Keratinocyte (primary cell): Measurements from ENCODE around the gene ATAD1. TPM values are rescaled to one million over a fixed set of nuclear protein-coding genes. Genes with fewer than 3 reads are reported as not detected.
A peak's percentile ranks its signal among the peaks of the same experiment; 100 is the strongest.

Experiments used
- DNase-seq: peaks from one replicate; pipeline ENCODE4 v3.0.0-alpha.2; 2011; ENCODE audit warnings: low read depth, missing footprints, low spot score
- FAIRE-seq: peaks from 2 replicates; lab custom pipeline; 2011; peaks lifted over from hg19 to GRCh38; lab: Jason Lieb, UNC
- H2AFZ ChIP-seq: 2 replicates; pipeline ENCODE4 v1.6.0; 2012; ENCODE audit warnings: low read length, control low read depth, inconsistent platforms; ENCODE audit not compliant: control insufficient read depth
- H3K27ac ChIP-seq: 2 replicates; pipeline ENCODE4 v1.5.1; 2011; ENCODE audit warnings: low read length; ENCODE audit not compliant: control insufficient read depth, insufficient read depth
- H3K27me3 ChIP-seq: 3 replicates; pipeline ENCODE4 v1.6.0; 2011; ENCODE audit warnings: low read length; ENCODE audit not compliant: control insufficient read depth, insufficient read depth; ENCODE audit errors: extremely low read depth
- H3K36me3 ChIP-seq, 2 experiments: 2 replicates in 1 of 2; 3 replicates in 1 of 2; pipeline ENCODE4 v1.5.1; 2011; ENCODE audit warnings: low read length in 2 of 2, mild to moderate bottlenecking in 1 of 2; ENCODE audit not compliant: control insufficient read depth in 2 of 2, insufficient read depth in 2 of 2; ENCODE audit errors: extremely low read depth in 1 of 2
- H3K4me1 ChIP-seq: 3 replicates; pipeline ENCODE4 v1.5.1; 2011; ENCODE audit warnings: low read length; ENCODE audit not compliant: control insufficient read depth, insufficient read depth; ENCODE audit errors: extremely low read depth
- H3K4me2 ChIP-seq: 3 replicates; pipeline ENCODE4 v1.6.0; 2011; ENCODE audit warnings: low read depth, low read length; ENCODE audit not compliant: control insufficient read depth, insufficient read depth; ENCODE audit errors: extremely low read depth
- H3K4me3 ChIP-seq, 3 experiments: fragments of 200-600 bp in 1 of 3; sonication (generic) in 1 of 3; 2 replicates in 2 of 3; 3 replicates in 1 of 3; pipeline ENCODE4 v1.5.1; 2011 to 2016; ENCODE audit warnings: low read length in 3 of 3, mild to moderate bottlenecking in 3 of 3, control low read depth in 2 of 3, inconsistent platforms in 1 of 3, low read depth in 1 of 3, mixed read lengths in 1 of 3, mixed run types in 1 of 3, moderate library complexity in 1 of 3; ENCODE audit not compliant: control insufficient read depth in 2 of 3, insufficient read depth in 2 of 3; ENCODE audit errors: extremely low read depth in 1 of 3
- H3K79me2 ChIP-seq: 2 replicates; pipeline ENCODE4 v1.6.0; 2012; ENCODE audit warnings: low read length; ENCODE audit not compliant: control insufficient read depth, insufficient read depth
- H3K9ac ChIP-seq: 3 replicates; pipeline ENCODE4 v1.6.0; 2011; ENCODE audit warnings: low read length; ENCODE audit not compliant: control insufficient read depth, insufficient read depth; ENCODE audit errors: extremely low read depth
- H3K9me1 ChIP-seq: 3 replicates; pipeline ENCODE4 v1.6.0; 2011; ENCODE audit warnings: low read length; ENCODE audit not compliant: control insufficient read depth, insufficient read depth; ENCODE audit errors: extremely low read depth
- H3K9me3 ChIP-seq: 2 replicates; pipeline ENCODE4 v1.5.1; 2012; ENCODE audit warnings: low read depth, low read length; ENCODE audit not compliant: control insufficient read depth
- H4K20me1 ChIP-seq: 3 replicates; pipeline ENCODE4 v1.6.0; 2011; ENCODE audit warnings: low read length; ENCODE audit not compliant: control insufficient read depth, insufficient read depth; ENCODE audit errors: extremely low read depth
- EZH2 ChIP-seq: IDR thresholded peaks from one replicate; pipeline ENCODE4 v1.6.1; 2012; ENCODE audit warnings: inconsistent platforms, mild to moderate bottlenecking, low read length, moderate library complexity
- dilution Hi-C: fragments of 300-500 bp; cut with MboI; formaldehyde crosslinking; loops from one replicate; pipeline ENCODE4 v1.7.0; 2020; ENCODE audit warnings: low sequenced_read_pairs; ENCODE audit not compliant: extremely low pct_ligation_motif_present
- polyA plus RNA-seq, 5 experiments: library from polyadenylated mRNA; depleted of rRNA in 3 of 5; stranded (reverse) in 3 of 5; stranded (forward) in 1 of 5; unstranded in 1 of 5; fragments of >200 nt; gene quantifications; 1 replicate in 1 of 5; 2 replicates in 3 of 5; 3 replicates in 1 of 5; pipeline versions ENCODE4 v1.2.1 to v1.2.3, GENCODE V29; 2011 to 2012; ENCODE audit warnings: missing spikeins in 2 of 5, low read depth in 1 of 5, low replicate concordance in 1 of 5
- TF ChIP-seq, protein P1 (sequence below), 3 experiments: IDR thresholded peaks in 1 of 3; conservative IDR thresholded peaks in 1 of 3; optimal IDR thresholded peaks in 1 of 3; 2 replicates in 2 of 3; 3 replicates in 1 of 3; pipeline versions ENCODE3 to v1.5.1; 2011; ENCODE audit warnings: low read length in 3 of 3, mild to moderate bottlenecking in 3 of 3, moderate library complexity in 2 of 3, control low read depth in 1 of 3, inconsistent platforms in 1 of 3; ENCODE audit not compliant: insufficient read depth in 2 of 3; ENCODE audit errors: extremely low read depth in 1 of 3

The ATAD1 gene
- polyA plus RNA-seq, 1 donor (not counting 4 experiments of a cell fraction or from before 2014, with no cell fraction given), result 51.0 TPM

DNA sequence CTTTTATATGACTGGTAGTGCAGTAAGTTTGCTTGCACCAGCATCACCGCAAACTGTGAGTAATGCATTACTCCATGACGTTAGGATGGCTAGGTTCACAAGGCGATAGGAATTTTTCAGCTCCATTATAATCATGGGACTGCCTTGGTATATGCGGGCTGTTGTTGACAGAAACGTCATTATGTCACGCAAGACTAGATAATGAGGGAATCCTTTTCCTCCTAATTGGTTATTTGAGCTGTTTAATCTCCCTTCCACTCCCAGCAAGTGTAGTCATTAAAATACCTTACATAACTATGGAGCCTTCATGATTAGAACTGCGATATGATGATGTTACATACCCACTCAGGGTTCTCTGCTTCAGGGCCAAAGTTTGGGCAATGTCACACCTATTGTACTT, 28.0 kb upstream of the ATAD1 start:
- Histone ChIP-seq H3K79me2 (no peaks in the 10 kb centered on the region), H3K9me1 (no peaks in the 10 kb centered on the region), H3K9ac (no peak overlapping the region), H3K4me2 (peak overlapping the region; percentile 55), H2AFZ (no peak overlapping the region), H3K9me3 (no peaks in the 10 kb centered on the region), H3K27me3 (no peaks in the 10 kb centered on the region), H3K36me3 (no peaks in the 10 kb centered on the region), H3K27ac (peak overlapping the region; percentile 77), H3K4me3 (no peak overlapping the region), H3K4me1 (peaks cover 42% of the 10 kb centered on the region), H4K20me1 (no peaks in the 10 kb centered on the region)
- TF ChIP-seq, protein P1, sequence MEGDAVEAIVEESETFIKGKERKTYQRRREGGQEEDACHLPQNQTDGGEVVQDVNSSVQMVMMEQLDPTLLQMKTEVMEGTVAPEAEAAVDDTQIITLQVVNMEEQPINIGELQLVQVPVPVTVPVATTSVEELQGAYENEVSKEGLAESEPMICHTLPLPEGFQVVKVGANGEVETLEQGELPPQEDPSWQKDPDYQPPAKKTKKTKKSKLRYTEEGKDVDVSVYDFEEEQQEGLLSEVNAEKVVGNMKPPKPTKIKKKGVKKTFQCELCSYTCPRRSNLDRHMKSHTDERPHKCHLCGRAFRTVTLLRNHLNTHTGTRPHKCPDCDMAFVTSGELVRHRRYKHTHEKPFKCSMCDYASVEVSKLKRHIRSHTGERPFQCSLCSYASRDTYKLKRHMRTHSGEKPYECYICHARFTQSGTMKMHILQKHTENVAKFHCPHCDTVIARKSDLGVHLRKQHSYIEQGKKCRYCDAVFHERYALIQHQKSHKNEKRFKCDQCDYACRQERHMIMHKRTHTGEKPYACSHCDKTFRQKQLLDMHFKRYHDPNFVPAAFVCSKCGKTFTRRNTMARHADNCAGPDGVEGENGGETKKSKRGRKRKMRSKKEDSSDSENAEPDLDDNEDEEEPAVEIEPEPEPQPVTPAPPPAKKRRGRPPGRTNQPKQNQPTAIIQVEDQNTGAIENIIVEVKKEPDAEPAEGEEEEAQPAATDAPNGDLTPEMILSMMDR (optimal IDR thresholded peaks at IDR 0.05 in 1 of 3, IDR thresholded peaks at IDR 0.05 in 1 of 3, conservative IDR thresholded peaks at IDR 0.05 in 1 of 3; ENCODE audit: extremely low read depth in 1 of 3, insufficient read depth in 2 of 3, low read length in 3 of 3), result no peak
- no peak for TF ChIP-seq EZH2
- dilution Hi-C loops, result no loop called here
- DNase-seq (no peak), FAIRE-seq (peak; percentile 52)

DNA sequence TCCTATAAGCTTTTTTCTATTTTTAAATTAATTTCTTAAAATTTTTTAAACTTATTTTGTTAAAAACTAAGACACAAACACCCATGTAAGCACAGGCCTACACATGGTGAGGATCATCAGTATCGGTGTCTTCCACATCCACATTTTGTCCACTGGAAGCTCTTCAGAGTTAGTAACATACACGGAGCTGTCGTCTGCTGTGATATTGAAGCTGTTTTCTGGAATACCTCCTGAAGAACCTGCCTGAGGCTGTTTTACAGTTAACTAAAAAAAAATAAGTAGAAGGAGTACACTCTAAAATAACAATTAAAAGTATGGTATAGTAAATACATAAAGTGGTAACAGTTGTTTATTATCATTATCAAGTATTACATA, 27.6 kb upstream of the ATAD1 start:
- no peaks in the 10 kb centered on the region for H4K20me1 ChIP-seq
- H3K4me1 ChIP-seq, result peaks cover 40% of the 10 kb centered on the region
- no peaks in the 10 kb centered on the region for H3K79me2 ChIP-seq
- no peaks in the 10 kb centered on the region for H3K9me1 ChIP-seq
- FAIRE-seq, result no peak
- no peak for DNase-seq
- no peaks in the 10 kb centered on the region for H3K9me3 ChIP-seq
- no peak overlapping the region for H3K9ac ChIP-seq
- TF ChIP-seq, protein P1 (optimal IDR thresholded peaks at IDR 0.05 in 1 of 3, IDR thresholded peaks at IDR 0.05 in 1 of 3, conservative IDR thresholded peaks at IDR 0.05 in 1 of 3; ENCODE audit: extremely low read depth in 1 of 3, insufficient read depth in 2 of 3, low read length in 3 of 3), result no peak
- TF ChIP-seq EZH2, result no peak
- no peak overlapping the region for H3K4me3 ChIP-seq
- peak overlapping the region; percentile 77 for H3K27ac ChIP-seq
- dilution Hi-C loops, result no loop called here
- no peaks in the 10 kb centered on the region for H3K27me3 ChIP-seq
- no peak overlapping the region for H2AFZ ChIP-seq
- peak overlapping the region; percentile 55 for H3K4me2 ChIP-seq
- no peaks in the 10 kb centered on the region for H3K36me3 ChIP-seq
